ENCODE results near the gene CWC27.

DNA sequence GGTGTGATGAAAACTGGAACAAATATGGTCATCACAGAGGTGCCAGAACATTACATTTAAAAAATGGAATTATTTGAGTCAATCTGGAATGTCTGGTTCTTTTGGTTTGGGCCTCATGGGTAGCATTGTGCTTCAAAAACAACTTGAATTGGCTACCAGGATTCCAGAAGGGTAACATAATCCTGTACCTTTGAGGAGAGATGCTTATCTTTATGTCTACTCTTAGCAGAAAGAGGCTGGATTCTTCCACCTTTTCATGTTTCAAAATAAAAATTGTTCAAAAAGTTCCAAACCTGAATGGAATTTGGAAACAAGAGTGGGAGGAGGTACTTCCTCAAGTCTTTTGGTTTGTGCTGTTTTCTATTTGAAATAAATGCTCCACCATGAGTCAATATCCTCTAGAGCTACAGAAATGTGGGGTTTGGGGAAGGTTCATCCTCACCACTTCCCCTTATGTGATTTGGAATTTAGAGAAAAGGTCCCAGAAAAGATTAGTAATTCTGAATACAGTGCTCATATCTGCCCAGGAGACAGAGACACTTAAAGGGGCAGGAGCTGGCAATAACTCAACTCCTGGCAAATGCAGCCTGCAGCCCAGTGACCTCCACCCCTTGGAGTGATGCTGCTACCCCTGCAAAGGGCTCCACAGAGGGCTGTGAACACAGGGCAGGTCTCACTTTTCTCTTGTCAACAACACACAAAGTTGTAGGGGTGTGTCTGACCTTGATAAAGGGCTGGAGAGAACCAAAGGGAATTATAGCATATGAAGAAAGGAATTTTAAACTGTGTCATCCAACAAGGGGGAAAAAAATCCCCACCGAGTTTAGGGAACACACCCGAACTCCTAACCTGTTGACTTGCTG, 272.8 kb downstream of the CWC27 start:
- no peak for TF ChIP-seq ETV6 (IDR thresholded peaks at IDR 0.05; ENCODE audit: borderline replicate concordance in 1 of 2, low read depth in 2 of 2, low read length in 1 of 2)
- no peak for TF ChIP-seq ETV6 (CRISPR knock-in tag; IDR thresholded peaks at IDR 0.05; ENCODE audit: borderline replicate concordance)
- TF ChIP-seq TAF1 (IDR thresholded peaks at IDR 0.05; ENCODE audit: control insufficient read depth, extremely low read depth, insufficient read depth, low read length, severe bottlenecking): no peak
- no peak for TF ChIP-seq POLR2AphosphoS5 (IDR thresholded peaks at IDR 0.05; ENCODE audit: control insufficient read depth, insufficient read depth, low read depth, low read length)
- TF ChIP-seq, protein P1, sequence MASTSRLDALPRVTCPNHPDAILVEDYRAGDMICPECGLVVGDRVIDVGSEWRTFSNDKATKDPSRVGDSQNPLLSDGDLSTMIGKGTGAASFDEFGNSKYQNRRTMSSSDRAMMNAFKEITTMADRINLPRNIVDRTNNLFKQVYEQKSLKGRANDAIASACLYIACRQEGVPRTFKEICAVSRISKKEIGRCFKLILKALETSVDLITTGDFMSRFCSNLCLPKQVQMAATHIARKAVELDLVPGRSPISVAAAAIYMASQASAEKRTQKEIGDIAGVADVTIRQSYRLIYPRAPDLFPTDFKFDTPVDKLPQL (IDR thresholded peaks at IDR 0.05; ENCODE audit: extremely low read depth, insufficient read length): no peak
- TF ChIP-seq, protein P2, sequence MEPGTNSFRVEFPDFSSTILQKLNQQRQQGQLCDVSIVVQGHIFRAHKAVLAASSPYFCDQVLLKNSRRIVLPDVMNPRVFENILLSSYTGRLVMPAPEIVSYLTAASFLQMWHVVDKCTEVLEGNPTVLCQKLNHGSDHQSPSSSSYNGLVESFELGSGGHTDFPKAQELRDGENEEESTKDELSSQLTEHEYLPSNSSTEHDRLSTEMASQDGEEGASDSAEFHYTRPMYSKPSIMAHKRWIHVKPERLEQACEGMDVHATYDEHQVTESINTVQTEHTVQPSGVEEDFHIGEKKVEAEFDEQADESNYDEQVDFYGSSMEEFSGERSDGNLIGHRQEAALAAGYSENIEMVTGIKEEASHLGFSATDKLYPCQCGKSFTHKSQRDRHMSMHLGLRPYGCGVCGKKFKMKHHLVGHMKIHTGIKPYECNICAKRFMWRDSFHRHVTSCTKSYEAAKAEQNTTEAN (CRISPR knock-in tag; IDR thresholded peaks at IDR 0.05): no peak
- TF ChIP-seq, protein P3, sequence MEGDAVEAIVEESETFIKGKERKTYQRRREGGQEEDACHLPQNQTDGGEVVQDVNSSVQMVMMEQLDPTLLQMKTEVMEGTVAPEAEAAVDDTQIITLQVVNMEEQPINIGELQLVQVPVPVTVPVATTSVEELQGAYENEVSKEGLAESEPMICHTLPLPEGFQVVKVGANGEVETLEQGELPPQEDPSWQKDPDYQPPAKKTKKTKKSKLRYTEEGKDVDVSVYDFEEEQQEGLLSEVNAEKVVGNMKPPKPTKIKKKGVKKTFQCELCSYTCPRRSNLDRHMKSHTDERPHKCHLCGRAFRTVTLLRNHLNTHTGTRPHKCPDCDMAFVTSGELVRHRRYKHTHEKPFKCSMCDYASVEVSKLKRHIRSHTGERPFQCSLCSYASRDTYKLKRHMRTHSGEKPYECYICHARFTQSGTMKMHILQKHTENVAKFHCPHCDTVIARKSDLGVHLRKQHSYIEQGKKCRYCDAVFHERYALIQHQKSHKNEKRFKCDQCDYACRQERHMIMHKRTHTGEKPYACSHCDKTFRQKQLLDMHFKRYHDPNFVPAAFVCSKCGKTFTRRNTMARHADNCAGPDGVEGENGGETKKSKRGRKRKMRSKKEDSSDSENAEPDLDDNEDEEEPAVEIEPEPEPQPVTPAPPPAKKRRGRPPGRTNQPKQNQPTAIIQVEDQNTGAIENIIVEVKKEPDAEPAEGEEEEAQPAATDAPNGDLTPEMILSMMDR (IDR thresholded peaks at IDR 0.05 in 2 of 3, conservative IDR thresholded peaks at IDR 0.05 in 1 of 3; ENCODE audit: insufficient read depth in 2 of 3, low read depth in 1 of 3, low read length in 3 of 3): no peak
- TF ChIP-seq STAG1 (CRISPR knock-in tag; IDR thresholded peaks at IDR 0.05; ENCODE audit: borderline replicate concordance): no peak
- no peak for TF ChIP-seq CBFB (CRISPR knock-in tag; IDR thresholded peaks at IDR 0.05)
- TF ChIP-seq FOXK1 (CRISPR knock-in tag; IDR thresholded peaks at IDR 0.05; ENCODE audit: borderline replicate concordance): no peak
- TF ChIP-seq ELF1 (tag; IDR thresholded peaks at IDR 0.05): no peak
- no peak for TF ChIP-seq ZNF232 (CRISPR knock-in tag; IDR thresholded peaks at IDR 0.05)

Measured in K562 (cell line).